Right forelimb (tissue), 1 donor: Measurements from ENCODE around the gene CHRD.

Experiments
- DNase-seq: peaks from one replicate; pipeline ENCODE4 v3.0.0-alpha.2; 2018

The CHRD gene

GRCh38 chr3:184361932-184362667, 17.8 kb upstream of the CHRD start:
- DNase-seq: peak; percentile 71

GRCh38 chr3:184362668-184363546, 16.9 kb upstream of the CHRD start:
- peak; percentile 96 for DNase-seq

- DNase-seq: no peak
Measured at GRCh38 chr3:184366619-184367289, 13.1 kb upstream of the CHRD start.

GRCh38 chr3:184368116-184368515, 11.7 kb upstream of the CHRD start:
- no peak for DNase-seq

GRCh38 chr3:184368586-184369183, 11.2 kb upstream of the CHRD start:
- no peak for DNase-seq

GRCh38 chr3:184371570-184372018, 8.3 kb upstream of the CHRD start:
- peak; percentile 86 for DNase-seq

GRCh38 chr3:184372296-184372821, 7.5 kb upstream of the CHRD start:
- DNase-seq: no peak

GRCh38 chr3:184372911-184373310, 6.9 kb upstream of the CHRD start:
- no peak for DNase-seq

- DNase-seq: no peak
Measured at GRCh38 chr3:184373422-184373821, 6.4 kb upstream of the CHRD start.

- no peak for DNase-seq
Measured at GRCh38 chr3:184375747-184376461, 4.0 kb upstream of the CHRD start.

- DNase-seq: no peak
Measured at GRCh38 chr3:184377374-184377773, 2.5 kb upstream of the CHRD start.

GRCh38 chr3:184377882-184378445, 1.9 kb upstream of the CHRD start, which contains the start of gene THPO:
Gene THPO (minus strand): TSS chr3:184378207. CDS start chr3:184376259, 1,948 bp downstream.
- DNase-seq: no peak

- no peak for DNase-seq
Measured at GRCh38 chr3:184378651-184379357, 1.1 kb upstream of the CHRD start.

- peak; percentile 86 for DNase-seq
Measured at GRCh38 chr3:184380185-184380626, 352 bp downstream of the CHRD start.

- no peak for DNase-seq
Measured at GRCh38 chr3:184380627-184381260, 890 bp downstream of the CHRD start.

- DNase-seq: no peak
Measured at GRCh38 chr3:184381261-184382224, 1.7 kb downstream of the CHRD start.

GRCh38 chr3:184382326-184383032, 2.6 kb downstream of the CHRD start:
- DNase-seq: no peak

GRCh38 chr3:184383033-184383740, 3.3 kb downstream of the CHRD start:
- no peak for DNase-seq
